HEK293 (cell line): ENCODE data around the gene MEGF6.

Experiments
- PRDM2 ChIP-seq: fragments of 450-650 bp; formaldehyde crosslinking; IDR thresholded peaks from 2 replicates; pipeline ENCODE4 v1.5.1; 2016; ENCODE audit warnings: missing biosample characterization, missing genetic modification characterization, borderline replicate concordance
- TRIM28 ChIP-seq: IDR thresholded peaks from 2 replicates; pipeline ENCODE4 v1.6.1; 2011; ENCODE audit warnings: low read length, control low read depth, borderline replicate concordance
- ZFP41 ChIP-seq: fragments of 450-650 bp; formaldehyde crosslinking; IDR thresholded peaks from 2 replicates; pipeline ENCODE4 v1.5.1; 2016; ENCODE audit warnings: missing biosample characterization, missing genetic modification characterization, borderline replicate concordance
- ZNF423 ChIP-seq: fragments of 450-650 bp; formaldehyde crosslinking; IDR thresholded peaks from 2 replicates; pipeline ENCODE4 v1.5.1; 2016; ENCODE audit warnings: missing biosample characterization, missing genetic modification characterization
- ZNF785 ChIP-seq: fragments of 450-650 bp; formaldehyde crosslinking; IDR thresholded peaks from 2 replicates; pipeline ENCODE4 v1.5.1; 2016; ENCODE audit warnings: missing biosample characterization, missing genetic modification characterization
- TF ChIP-seq, protein P1 (sequence below): fragments of 450-650 bp; formaldehyde crosslinking; IDR thresholded peaks from 2 replicates; pipeline ENCODE4 v1.5.1; 2016; ENCODE audit warnings: missing biosample characterization, missing genetic modification characterization
- TF ChIP-seq, protein P2 (sequence below): fragments of 450-650 bp; formaldehyde crosslinking; IDR thresholded peaks from 2 replicates; pipeline ENCODE4 v1.5.1; 2016; ENCODE audit warnings: missing biosample characterization, missing genetic modification characterization
- TF ChIP-seq, protein P3 (sequence below): fragments of 450-650 bp; formaldehyde crosslinking; IDR thresholded peaks from 2 replicates; pipeline ENCODE4 v1.5.1; 2016; ENCODE audit warnings: missing biosample characterization, missing genetic modification characterization

- TF ChIP-seq, protein P1, sequence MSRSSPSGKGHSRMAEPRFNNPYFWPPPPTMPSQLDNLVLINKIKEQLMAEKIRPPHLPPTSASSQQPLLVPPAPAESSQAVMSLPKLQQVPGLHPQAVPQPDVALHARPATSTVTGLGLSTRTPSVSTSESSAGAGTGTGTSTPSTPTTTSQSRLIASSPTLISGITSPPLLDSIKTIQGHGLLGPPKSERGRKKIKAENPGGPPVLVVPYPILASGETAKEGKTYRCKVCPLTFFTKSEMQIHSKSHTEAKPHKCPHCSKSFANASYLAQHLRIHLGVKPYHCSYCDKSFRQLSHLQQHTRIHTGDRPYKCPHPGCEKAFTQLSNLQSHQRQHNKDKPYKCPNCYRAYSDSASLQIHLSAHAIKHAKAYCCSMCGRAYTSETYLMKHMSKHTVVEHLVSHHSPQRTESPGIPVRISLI, result no peak
- TF ChIP-seq, protein P2, sequence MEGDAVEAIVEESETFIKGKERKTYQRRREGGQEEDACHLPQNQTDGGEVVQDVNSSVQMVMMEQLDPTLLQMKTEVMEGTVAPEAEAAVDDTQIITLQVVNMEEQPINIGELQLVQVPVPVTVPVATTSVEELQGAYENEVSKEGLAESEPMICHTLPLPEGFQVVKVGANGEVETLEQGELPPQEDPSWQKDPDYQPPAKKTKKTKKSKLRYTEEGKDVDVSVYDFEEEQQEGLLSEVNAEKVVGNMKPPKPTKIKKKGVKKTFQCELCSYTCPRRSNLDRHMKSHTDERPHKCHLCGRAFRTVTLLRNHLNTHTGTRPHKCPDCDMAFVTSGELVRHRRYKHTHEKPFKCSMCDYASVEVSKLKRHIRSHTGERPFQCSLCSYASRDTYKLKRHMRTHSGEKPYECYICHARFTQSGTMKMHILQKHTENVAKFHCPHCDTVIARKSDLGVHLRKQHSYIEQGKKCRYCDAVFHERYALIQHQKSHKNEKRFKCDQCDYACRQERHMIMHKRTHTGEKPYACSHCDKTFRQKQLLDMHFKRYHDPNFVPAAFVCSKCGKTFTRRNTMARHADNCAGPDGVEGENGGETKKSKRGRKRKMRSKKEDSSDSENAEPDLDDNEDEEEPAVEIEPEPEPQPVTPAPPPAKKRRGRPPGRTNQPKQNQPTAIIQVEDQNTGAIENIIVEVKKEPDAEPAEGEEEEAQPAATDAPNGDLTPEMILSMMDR, result no peak
- TF ChIP-seq, protein P3, sequence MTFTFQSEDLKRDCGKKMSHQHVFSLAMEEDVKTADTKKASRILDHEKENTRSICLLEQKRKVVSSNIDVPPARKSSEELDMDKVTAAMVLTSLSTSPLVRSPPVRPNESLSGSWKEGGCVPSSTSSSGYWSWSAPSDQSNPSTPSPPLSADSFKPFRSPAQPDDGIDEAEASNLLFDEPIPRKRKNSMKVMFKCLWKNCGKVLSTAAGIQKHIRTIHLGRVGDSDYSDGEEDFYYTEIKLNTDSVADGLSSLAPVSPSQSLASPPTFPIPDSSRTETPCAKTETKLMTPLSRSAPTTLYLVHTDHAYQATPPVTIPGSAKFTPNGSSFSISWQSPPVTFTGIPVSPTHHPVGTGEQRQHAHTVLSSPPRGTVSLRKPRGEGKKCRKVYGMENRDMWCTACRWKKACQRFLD (tag by site-specific recombination), result no peak
- TF ChIP-seq ZNF423 (tag by site-specific recombination), result no peak
- no peak for TF ChIP-seq PRDM2 (tag by site-specific recombination)
- TF ChIP-seq ZFP41, result no peak
- TF ChIP-seq TRIM28, result no peak
- TF ChIP-seq ZNF785 (tag by site-specific recombination), result no peak
These were observed 3.6 kb downstream of the MEGF6 start for GRCh38 chr1:3607703-3608065.
